B cell (primary cell): ENCODE data around the gene PHLDB2. TPM values are rescaled to one million over a fixed set of nuclear protein-coding genes. Genes with fewer than 3 reads are reported as not detected.

Experiments used
- ATAC-seq: fragments of 200-7000 bp; cut with Tn5 transposase; one replicate; pipeline ENCODE4 v1.10.0; 2021; ENCODE audit warnings: low read depth, mild to moderate bottlenecking, moderate number of reproducible peaks, moderate library complexity
- CTCF ChIA-PET: fragments of 350-600 bp; sonication (Branson Sonifier 250); formaldehyde crosslinking; loops from one replicate; lab custom pipeline; 2021; ENCODE audit warnings: antibody characterized with exemption, inconsistent platforms; lab: Charles Lee
- POLR2A ChIA-PET: fragments of 350-600 bp; sonication (Branson Sonifier 250); formaldehyde crosslinking; loops from one replicate; lab custom pipeline; 2021; ENCODE audit warnings: antibody characterized with exemption; lab: Charles Lee
- DNase-seq: peaks from one replicate; pipeline ENCODE4 v3.0.0; 2013
- H2AFZ ChIP-seq: 2 replicates; pipeline ENCODE4 v1.6.1; 2012; ENCODE audit warnings: mild to moderate bottlenecking, low read depth, low read length; ENCODE audit not compliant: insufficient read depth, poor library complexity, severe bottlenecking
- H3K27ac ChIP-seq, 2 donors: 1 replicate in 1 of 2; 2 replicates in 1 of 2; pipeline ENCODE4 v1.5.1; 2012 to 2013; ENCODE audit warnings: low read length in 2 of 2, mild to moderate bottlenecking in 2 of 2, moderate library complexity in 1 of 2
- H3K27me3 ChIP-seq, 4 experiments: fragments of 200-600 bp in 1 of 4; sonication (generic) in 1 of 4; replicated peaks in 1 of 4; 1 replicate in 2 of 4; 2 replicates in 2 of 4; pipeline versions ENCODE4 v1.6.1 to v1.7.0; 2013 to 2016; ENCODE audit warnings: low read length in 3 of 4, mild to moderate bottlenecking in 2 of 4, mixed read lengths in 1 of 4, moderate library complexity in 1 of 4; ENCODE audit not compliant: insufficient read depth in 4 of 4, control insufficient read depth in 3 of 4; ENCODE audit errors: control extremely low read depth in 1 of 4
- H3K36me3 ChIP-seq, 2 experiments: replicated peaks in 1 of 2; 1 replicate in 1 of 2; 2 replicates in 1 of 2; pipeline versions ENCODE4 v1.6.1 to v1.7.1; 2013; ENCODE audit warnings: low read length in 1 of 2; ENCODE audit not compliant: insufficient read depth in 2 of 2, control insufficient read depth in 1 of 2; ENCODE audit errors: control extremely low read depth in 1 of 2, extremely low read depth in 1 of 2
- H3K4me1 ChIP-seq, 2 donors: fragments of 200-600 bp in 1 of 2; sonication (generic) in 1 of 2; 1 replicate in 1 of 2; 2 replicates in 1 of 2; pipeline versions ENCODE4 v1.5.1 to v1.6.1; 2013 to 2017; ENCODE audit warnings: low read length in 2 of 2; ENCODE audit not compliant: control insufficient read depth in 2 of 2, insufficient read depth in 2 of 2
- H3K4me2 ChIP-seq: replicated peaks from 2 replicates; pipeline ENCODE3; 2012; ENCODE audit warnings: mild to moderate bottlenecking, low read depth, low read length; ENCODE audit not compliant: poor library complexity, severe bottlenecking
- H3K4me3 ChIP-seq, 5 experiments: fragments of 200-600 bp in 1 of 5; sonication (generic) in 1 of 5; 1 replicate in 3 of 5; 2 replicates in 2 of 5; pipeline versions ENCODE4 v1.5.1 to v1.7.0; 2011 to 2016; ENCODE audit warnings: low read length in 4 of 5, mild to moderate bottlenecking in 4 of 5, low read depth in 2 of 5, control low read depth in 1 of 5, moderate library complexity in 1 of 5; ENCODE audit not compliant: insufficient read depth in 1 of 5; ENCODE audit errors: control extremely low read depth in 1 of 5, extremely low read depth in 1 of 5
- H3K79me2 ChIP-seq: fragments of 200-600 bp; sonication (generic); one replicate; pipeline ENCODE4 v1.6.0; 2016; ENCODE audit warnings: low read length; ENCODE audit not compliant: control insufficient read depth, insufficient read depth
- H3K9ac ChIP-seq: fragments of 200-600 bp; sonication (generic); 2 replicates; pipeline ENCODE4 v1.6.1; 2017; ENCODE audit warnings: mild to moderate bottlenecking, low read length, moderate library complexity
- H3K9me3 ChIP-seq, 3 donors: one replicate each; pipeline versions ENCODE4 v1.6.1 to v1.7.1; 2013; ENCODE audit warnings: low read length in 2 of 3; ENCODE audit not compliant: control insufficient read depth in 2 of 3, insufficient read depth in 1 of 3; ENCODE audit errors: control extremely low read depth in 1 of 3
- H4K20me1 ChIP-seq: 2 replicates; pipeline ENCODE4 v1.6.0; 2012; ENCODE audit warnings: mild to moderate bottlenecking, low read length; ENCODE audit not compliant: insufficient read depth, control insufficient read depth, poor library complexity, severe bottlenecking
- H3K27ac Mint-ChIP-seq: one replicate; pipeline ENCODE4 v1.8.0; 2021; ENCODE audit warnings: mixed read lengths
- H3K27me3 Mint-ChIP-seq: one replicate; pipeline ENCODE4 v1.8.0; 2021; ENCODE audit warnings: mixed read lengths
- H3K4me1 Mint-ChIP-seq: one replicate; pipeline ENCODE4 v1.8.0; 2021; ENCODE audit warnings: mixed read lengths
- H3K4me3 Mint-ChIP-seq: one replicate; pipeline ENCODE4 v1.8.0; 2021; ENCODE audit warnings: mixed read lengths
- H3K9me3 Mint-ChIP-seq: one replicate; pipeline ENCODE4 v1.8.0; 2022; ENCODE audit warnings: mixed read lengths; ENCODE audit not compliant: insufficient read depth
- EZH2 ChIP-seq: IDR thresholded peaks from 2 replicates; pipeline ENCODE4 v1.6.1; 2012; ENCODE audit warnings: borderline replicate concordance, low read depth, mild to moderate bottlenecking, moderate library complexity, low read length; ENCODE audit not compliant: insufficient read depth, poor library complexity, severe bottlenecking
- WGBS: methylation state at CpG from one replicate; pipeline ENCODE4 v1.1.5; 2013; ENCODE audit warnings: missing lambda C conversion rate; ENCODE audit not compliant: insufficient coverage; 5-methylcytosine and 5-hydroxymethylcytosine counted together
- intact Hi-C: fragments of 100-400 bp; cut with micrococcal nuclease; formaldehyde crosslinking; loops from one replicate; pipeline ENCODE4 v1.10.0; 2022
- polyA plus RNA-seq: library from polyadenylated mRNA; depleted of rRNA; stranded (reverse); fragments of >200 nt; gene quantifications from 2 replicates; pipeline ENCODE4 v1.2.3, GENCODE V29; 2012
- total RNA-seq, 2 donors: library from RNA; stranded (reverse); fragments of 120-200 nt in 1 of 2; gene quantifications; 1 replicate in 1 of 2; 2 replicates in 1 of 2; pipeline versions ENCODE4 v1.2.3 to v1.2.4, GENCODE V29; 2013 to 2022
- TF ChIP-seq, protein P1 (sequence below): fragments of 200-600 bp; IDR thresholded peaks from one replicate; pipeline ENCODE4 v1.8.0; 2022; ENCODE audit warnings: antibody characterized with exemption, mild to moderate bottlenecking

Gene PHLDB2
- total and polyA plus RNA-seq, 2 donors (not counting 1 experiment from before 2014, with no cell fraction given), result 1.3 to 6.3 TPM

DNA sequence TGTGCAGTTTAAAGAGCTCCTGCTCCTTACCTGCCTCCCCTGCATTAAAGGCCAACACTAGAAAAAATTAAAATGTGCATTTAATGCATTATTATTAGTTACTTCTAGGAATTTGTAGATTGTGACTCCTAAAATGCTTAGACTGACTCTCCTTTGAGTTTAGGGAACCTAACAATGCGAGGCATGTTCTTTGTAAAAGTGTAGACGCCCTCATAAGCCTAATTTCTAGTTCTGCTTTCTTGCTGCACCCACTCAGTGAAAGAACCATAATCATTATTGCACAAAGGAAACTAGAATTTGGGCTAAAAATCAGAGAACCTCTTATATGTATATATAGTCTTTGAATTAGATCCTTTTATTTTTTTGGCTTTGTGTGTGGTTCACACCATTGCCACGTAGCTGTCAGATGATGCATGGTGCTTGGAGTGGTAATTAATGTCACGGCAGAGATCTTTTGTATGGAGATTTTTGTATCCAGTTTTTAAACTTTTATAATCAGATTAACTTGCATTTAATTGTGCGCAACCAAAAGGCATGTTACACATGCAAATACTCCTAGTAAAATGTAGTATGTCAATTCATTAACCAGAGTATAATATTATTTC lies 120.5 kb downstream of the PHLDB2 start:
- TF ChIP-seq, protein P1, sequence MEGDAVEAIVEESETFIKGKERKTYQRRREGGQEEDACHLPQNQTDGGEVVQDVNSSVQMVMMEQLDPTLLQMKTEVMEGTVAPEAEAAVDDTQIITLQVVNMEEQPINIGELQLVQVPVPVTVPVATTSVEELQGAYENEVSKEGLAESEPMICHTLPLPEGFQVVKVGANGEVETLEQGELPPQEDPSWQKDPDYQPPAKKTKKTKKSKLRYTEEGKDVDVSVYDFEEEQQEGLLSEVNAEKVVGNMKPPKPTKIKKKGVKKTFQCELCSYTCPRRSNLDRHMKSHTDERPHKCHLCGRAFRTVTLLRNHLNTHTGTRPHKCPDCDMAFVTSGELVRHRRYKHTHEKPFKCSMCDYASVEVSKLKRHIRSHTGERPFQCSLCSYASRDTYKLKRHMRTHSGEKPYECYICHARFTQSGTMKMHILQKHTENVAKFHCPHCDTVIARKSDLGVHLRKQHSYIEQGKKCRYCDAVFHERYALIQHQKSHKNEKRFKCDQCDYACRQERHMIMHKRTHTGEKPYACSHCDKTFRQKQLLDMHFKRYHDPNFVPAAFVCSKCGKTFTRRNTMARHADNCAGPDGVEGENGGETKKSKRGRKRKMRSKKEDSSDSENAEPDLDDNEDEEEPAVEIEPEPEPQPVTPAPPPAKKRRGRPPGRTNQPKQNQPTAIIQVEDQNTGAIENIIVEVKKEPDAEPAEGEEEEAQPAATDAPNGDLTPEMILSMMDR, result no peak
- no peak for TF ChIP-seq EZH2
- peak overlapping the region; percentile 98 for H2AFZ ChIP-seq
- H3K9me3 ChIP-seq, result no peaks in the 10 kb centered on the region
- H3K27ac Mint-ChIP-seq, result peak overlapping the region; percentile 92
- peak overlapping the region; percentile 76 for H3K4me2 ChIP-seq
- peak overlapping the region; percentile 72 to 75 for H3K27ac ChIP-seq
- peaks cover 26 to 29% of the 10 kb centered on the region in 2 donors for H3K4me1 ChIP-seq
- peaks cover 0 to 3% of the 10 kb centered on the region in 2 experiments for H3K36me3 ChIP-seq
- peak overlapping the region; percentile 84 to 95 (median 84) for H3K4me3 ChIP-seq
- intact Hi-C loops, result loop anchor here (1.0 to 10.0 kb wide), 4 partner anchors 10 to 905 kb away; partner anchors contain the start of gene NECTIN3
- H3K9me3 Mint-ChIP-seq, result no peaks in the 10 kb centered on the region
- WGBS, result no CpG with 5 or more reads among the region's 5 CpGs
- no peaks in the 10 kb centered on the region for H3K27me3 ChIP-seq
- ChIA-PET CTCF (interaction anchor here (0.5 to 5.2 kb wide), 12 partner anchors 9 to 440 kb away, joined by 3 to 54 read pairs (median 4); no protein-coding TSS in a partner anchor), POLR2A (interaction anchor here (0.9 to 1.5 kb wide), 3 partner anchors 10 to 312 kb away, joined by 3 to 6 read pairs (median 3); partner anchors contain the start of gene PHLDB2)
- ATAC-seq (peak; percentile 42), DNase-seq (peak; percentile 68)
- H3K79me2 ChIP-seq, result peaks cover 55% of the 10 kb centered on the region
- H4K20me1 ChIP-seq, result peaks cover 17% of the 10 kb centered on the region
- H3K9ac ChIP-seq, result peak overlapping the region; percentile 76
- H3K4me3 Mint-ChIP-seq, result peak overlapping the region; percentile 91
- H3K4me1 Mint-ChIP-seq, result peaks cover 40% of the 10 kb centered on the region
- no peaks in the 10 kb centered on the region for H3K27me3 Mint-ChIP-seq
